T-helper 1 cell treated with Interleukin-12 subunit alpha and Interleukin-12 subunit beta and Interleukin-4 antibody, amounts not matched to agents 30 ng/mL and 1 ng/mL, for 36 hours (primary cell): Measurements from ENCODE around the gene C1orf74. TPM values are rescaled to one million over a fixed set of nuclear protein-coding genes. Genes with fewer than 3 reads are reported as not detected.

Experiments
- intact Hi-C: fragments of 100-400 bp; cut with micrococcal nuclease; formaldehyde crosslinking; loops from one replicate; pipeline ENCODE4 v1.15.1; 2024
- total RNA-seq: library from RNA; stranded (reverse); gene quantifications from 2 replicates; pipeline ENCODE4 v1.2.3, GENCODE V29; 2022

The C1orf74 gene
- total RNA-seq, 1 donor from 2014 or later = 2.0 TPM

DNA sequence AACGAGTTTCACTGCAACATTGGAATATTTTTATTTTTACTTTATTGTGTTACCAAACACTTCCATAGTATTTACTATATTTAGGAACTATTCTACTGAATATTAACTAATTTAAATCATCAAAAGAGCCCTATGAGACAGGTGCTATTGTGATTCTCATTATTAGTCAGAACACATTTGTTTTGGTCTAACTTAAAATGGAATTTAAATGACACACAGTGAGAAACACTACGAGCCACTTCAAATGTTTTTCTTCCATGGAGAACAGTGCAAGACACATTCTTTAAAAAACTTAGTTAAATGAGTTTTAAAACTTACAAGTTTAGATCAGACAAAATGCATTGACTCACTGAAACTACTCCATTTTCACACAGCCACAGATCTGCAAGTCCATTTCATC lies 35.2 kb downstream of the C1orf74 start:
- intact Hi-C loops = loop anchor here (5.0 kb wide), 1 partner anchor 37 kb away; no protein-coding TSS in a partner anchor

- intact Hi-C loops = loop anchor here (5.0 kb wide), 1 partner anchor 36 kb away; no protein-coding TSS in a partner anchor
Observed at GRCh38 chr1:209748620-209749019, 35.7 kb downstream of the C1orf74 start.

DNA sequence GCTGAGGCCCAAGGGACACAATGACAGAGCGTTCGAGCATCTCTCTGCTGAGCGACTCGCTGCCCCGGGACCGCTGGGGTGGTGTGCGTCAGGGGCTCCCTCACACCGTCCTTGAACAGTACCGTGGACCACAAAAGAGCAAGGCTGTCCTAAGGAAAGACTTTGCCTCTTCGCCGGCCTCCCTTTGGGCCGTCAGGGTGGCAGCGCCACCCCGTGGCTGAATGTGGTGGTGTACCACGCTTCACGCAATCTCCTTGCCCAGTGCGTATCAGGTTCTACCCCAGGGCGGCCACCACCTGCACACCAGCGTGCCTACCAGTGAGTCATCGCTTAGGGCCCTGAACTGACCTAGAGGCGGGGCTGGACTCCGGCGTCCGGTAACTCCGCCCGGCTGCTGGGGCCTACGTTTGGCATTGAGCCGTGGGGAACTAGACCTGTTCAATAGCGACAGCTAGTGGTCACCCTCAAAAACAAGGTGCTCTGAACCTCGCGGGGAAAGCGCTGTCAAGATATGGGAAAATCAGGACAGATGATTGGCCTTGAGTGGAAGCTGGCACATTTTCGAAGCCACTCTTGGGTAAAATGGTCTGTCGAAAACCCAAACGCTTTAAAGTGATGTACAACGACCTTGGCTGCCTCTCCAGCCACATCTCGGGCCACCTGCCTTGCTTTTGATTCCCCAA lies 36.6 kb downstream of the C1orf74 start:
- intact Hi-C loops = loop anchor here (1.0 to 5.0 kb wide), 10 partner anchors 23 to 178 kb away; no protein-coding TSS in a partner anchor

- intact Hi-C loops = loop anchor here (1.0 to 5.0 kb wide), 10 partner anchors 22 to 177 kb away; no protein-coding TSS in a partner anchor
Observed at GRCh38 chr1:209746451-209747165, 37.8 kb downstream of the C1orf74 start.

DNA sequence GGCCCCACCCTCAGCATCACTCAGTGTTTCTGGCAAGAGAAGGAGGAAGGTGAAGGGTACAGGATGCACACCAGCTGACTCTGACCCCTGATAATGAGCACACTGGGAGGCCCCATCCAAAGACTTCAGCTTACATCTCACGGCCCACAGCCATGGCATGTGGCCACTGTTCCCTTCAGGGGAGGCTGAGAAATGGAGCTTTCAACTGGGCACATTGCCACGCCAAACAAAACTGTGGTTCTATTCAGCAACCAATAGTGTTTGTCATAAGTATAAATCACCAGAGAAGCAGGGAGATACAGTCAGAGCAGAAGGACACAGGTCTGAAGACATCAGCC lies 41.2 kb downstream of the C1orf74 start:
- intact Hi-C loops = no loop called here

DNA sequence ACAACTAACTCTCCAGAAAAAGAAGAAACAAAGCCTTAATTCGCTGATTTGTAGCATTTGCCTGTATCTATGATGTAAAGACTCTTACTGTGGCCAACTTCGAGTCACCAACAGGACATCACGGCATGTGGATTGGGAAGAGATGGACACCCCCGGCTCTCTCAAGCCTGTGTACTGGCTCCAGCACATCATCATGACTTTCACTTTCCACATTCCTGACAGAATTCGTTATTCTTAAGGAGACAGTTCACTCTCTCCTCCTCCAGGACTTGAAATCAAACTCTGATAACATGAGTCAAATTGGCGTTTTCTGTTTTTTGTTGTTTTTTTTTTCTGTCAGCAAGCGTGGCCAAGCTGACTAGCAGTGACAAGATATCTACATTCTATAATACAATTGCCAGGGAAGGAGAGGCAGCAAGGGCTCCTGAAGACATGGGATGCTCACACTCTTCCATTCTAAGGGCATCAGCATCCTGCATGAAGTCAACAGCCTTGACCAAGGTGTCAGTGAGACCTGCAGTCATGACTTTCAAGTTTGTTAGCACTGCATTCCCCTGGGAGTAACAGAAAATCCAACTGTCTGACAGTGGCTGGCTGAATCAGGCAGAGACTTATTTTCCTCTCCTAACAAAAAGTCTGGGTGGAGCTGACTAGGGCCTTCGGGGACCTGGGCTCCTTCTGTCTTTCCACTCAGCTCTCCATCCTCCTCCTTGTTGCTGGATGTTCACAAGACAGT lies 41.8 kb downstream of the C1orf74 start:
- intact Hi-C loops = no loop called here

DNA sequence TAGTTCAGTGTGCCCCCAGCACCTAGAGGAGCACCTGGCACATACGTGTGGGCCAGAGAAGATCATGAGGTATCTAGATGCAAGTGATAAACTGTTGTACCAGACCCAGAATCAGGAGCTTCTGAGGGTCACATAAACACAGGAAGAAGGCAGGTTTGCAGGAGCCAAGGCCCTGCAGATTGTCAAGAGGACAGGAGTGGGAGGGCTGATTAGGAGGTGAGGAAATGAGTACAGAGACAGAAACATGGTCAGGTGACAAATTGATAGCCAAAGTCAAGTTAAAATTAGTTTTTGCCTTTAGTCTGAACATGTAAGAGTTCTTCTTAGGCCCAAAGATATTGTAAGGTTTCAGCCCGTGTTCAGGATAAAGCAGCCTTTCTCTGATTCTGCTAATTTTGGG lies 42.5 kb downstream of the C1orf74 start:
- intact Hi-C loops = no loop called here

DNA sequence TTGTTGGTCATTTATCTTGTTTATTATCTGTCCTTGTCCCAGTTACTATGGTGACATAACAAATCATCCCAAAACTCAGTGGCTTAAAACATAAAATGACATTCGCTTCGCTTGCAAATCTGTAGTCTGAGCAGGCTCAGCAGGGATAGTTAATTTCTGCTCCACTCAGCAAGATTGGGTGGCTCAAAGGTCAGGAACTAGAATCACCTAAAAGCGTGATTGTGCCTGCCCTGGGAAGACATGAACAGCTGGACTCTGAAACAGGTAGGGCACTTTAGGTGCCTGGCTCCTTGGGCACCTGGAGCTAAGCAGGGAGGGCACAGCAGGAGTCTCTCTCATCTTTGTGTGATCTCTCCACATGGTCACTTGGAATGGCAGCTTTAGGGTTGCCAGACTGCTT lies 43.2 kb downstream of the C1orf74 start:
- intact Hi-C loops = no loop called here

- intact Hi-C loops = no loop called here
Observed at GRCh38 chr1:209738270-209738669, 46.1 kb downstream of the C1orf74 start.

DNA sequence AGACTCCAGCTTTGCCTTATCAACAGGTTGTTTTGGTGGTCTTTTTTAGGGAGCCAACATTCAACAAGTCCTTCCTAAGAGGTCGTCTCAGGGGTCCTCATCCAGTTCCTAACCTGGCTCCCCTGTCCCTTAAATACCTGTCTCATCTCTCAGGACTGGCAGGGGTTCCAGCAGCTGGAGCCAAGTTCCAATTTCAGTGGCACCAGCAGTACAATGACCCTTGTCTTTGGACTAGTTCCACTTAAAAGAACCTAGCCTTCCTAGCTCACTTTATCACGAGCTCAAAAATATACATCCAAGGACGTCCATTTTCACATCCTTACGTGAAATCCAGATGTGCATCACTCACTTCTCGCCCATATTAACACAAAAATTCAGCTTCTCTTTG lies 47.2 kb downstream of the C1orf74 start:
- intact Hi-C loops = no loop called here

DNA sequence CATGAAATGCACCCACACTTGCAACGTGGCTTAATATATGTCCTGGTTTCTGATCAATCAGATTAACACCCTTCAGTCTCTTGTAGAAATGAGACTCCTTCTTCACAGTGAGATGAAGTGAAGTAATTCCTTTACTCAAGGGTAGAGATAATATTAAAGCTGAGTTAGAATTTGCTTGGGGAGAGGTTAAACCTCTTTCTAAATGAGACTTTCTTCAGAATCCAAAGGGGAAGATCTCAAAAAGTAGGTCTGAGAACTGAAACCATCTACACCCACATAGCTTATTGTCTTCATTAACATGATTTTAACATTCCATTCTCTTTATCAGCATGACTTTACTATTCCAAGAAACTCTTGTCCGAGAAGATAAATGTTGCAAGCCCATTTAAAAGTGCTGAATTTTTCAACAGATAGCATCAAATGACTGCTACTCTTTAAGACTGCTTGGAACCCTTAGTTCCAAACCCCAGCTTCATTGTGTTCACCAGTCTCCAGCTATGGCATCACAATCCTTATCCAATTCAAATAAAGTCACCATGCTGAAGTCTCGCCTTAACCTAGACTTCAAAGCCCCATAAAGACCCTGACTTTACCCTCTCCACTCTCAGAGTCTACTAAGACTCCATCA lies 47.8 kb downstream of the C1orf74 start:
- intact Hi-C loops = no loop called here

DNA sequence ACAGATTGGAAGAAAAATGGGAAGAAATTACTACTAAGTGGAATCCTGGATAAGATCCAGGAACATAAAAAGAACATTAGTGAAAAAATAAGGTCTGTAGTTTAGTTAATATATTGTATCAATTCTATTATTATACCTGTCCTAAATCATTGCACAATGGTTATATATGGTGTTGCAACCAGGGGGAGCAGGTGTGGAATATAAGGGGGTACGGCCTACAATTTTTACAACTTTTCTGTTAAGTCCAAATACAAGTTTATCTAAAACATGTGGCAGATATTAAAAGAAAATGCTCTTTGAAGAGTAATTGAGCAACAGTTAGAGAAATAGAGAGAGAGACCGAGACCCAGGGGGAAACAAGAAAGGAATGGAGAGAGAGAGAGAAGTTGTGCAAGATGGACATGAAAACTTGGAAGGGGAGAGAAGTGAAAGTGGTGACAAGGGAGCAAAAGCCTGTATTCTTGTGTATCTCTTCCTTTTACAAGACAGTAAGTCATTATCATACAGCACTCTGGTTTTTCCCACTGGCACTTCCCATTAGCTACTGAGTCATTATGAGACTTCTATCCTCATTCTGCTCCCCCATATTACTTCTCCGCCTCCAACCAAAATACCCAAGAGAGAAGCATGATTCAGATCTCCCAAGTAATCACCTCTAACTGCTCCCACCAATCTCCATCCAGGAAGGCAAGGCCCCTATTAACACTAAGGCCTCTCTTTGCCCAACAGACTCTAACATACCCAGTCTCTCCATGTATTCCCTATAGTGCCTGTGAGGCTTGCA lies 50.8 kb downstream of the C1orf74 start:
- intact Hi-C loops = no loop called here

GRCh38 chr1:209732725-209733124 lies 51.6 kb downstream of the C1orf74 start:
- intact Hi-C loops = no loop called here

DNA sequence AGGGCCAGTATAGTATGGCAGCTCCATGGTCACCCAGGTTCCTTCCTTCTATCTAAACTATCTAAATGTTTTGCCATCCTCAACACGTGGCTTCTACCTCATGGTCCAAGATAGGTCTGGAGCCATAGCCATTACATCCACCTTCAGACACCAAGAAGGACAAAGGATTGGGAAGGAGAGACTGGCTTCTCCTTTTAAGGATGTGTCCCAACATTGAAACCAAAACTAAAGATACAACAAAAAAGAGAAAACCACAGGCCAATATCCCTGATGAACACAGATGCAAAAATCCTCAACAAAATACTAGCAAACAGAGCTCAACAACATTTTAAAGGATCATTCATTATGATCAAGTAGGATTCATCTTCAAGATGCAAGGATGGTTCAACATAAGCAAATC lies 54.9 kb downstream of the C1orf74 start:
- intact Hi-C loops = no loop called here

Other genes starting within 250 kb of the C1orf74 start
- not detected in 2 replicates for gene CAMK1G, start 200.8 kb downstream of the C1orf74 start, total RNA-seq
- gene LAMB3, start 132.1 kb downstream of the C1orf74 start, total RNA-seq = 5.7 and 10.0 TPM in 2 replicates
- gene G0S2, start 109.1 kb downstream of the C1orf74 start, total RNA-seq = 47.5 and 51.7 TPM in 2 replicates
- gene HSD11B1, start 79.7 kb downstream of the C1orf74 start, total RNA-seq = 15.8 and 16.1 TPM in 2 replicates
- gene TRAF3IP3, start 28.5 kb downstream of the C1orf74 start, total RNA-seq = 443 and 445 TPM in 2 replicates
- gene IRF6, start 21.6 kb upstream of the C1orf74 start, total RNA-seq = 0.15 TPM in 1 of 2 replicates, not detected in the other
- gene UTP25, start 43.4 kb upstream of the C1orf74 start, total RNA-seq = 11.0 and 11.2 TPM in 2 replicates
- not detected in 2 replicates for gene SYT14, start 153.7 kb upstream of the C1orf74 start, total RNA-seq